ENCODE results near the gene PBX1. TPM values are rescaled to one million over a fixed set of nuclear protein-coding genes. Genes with fewer than 3 reads are reported as not detected.

The PBX1 gene
- total and polyA plus RNA-seq, 2 experiments from 2014 or later: 9.7 to 38.8 TPM

DNA sequence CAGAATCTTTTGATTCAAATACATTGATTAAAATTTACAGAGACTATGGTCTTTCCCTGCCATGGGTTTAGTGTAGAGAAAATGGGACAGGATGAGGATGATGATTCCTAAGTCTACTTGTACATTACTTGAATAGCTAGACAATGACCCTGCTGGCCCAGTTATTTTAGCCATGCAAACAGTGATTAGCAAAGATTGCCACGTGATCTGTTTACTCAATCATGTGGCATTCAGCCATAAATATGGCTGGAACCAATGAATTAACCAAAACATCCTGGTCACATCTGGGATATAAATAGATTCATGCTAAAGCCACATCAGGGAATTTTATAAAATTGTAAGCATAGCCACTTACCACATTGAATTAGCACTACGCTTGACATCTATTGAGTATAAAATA is 167.3 kb downstream of the PBX1 start:
- 0 out of 2 replicates have a peak overlapping the region, but pooled peaks have one; percentile 21 for H3K9ac ChIP-seq
- DNase-seq: peak; percentile 94
- peaks cover 37% of the 10 kb centered on the region for H3F3A ChIP-seq (ENCODE audit: insufficient read depth)
- no peak overlapping the region for H2AFZ ChIP-seq
- no peaks in the 10 kb centered on the region; the same call in 1 of the 2 replicates for H3K9me2 ChIP-seq (ENCODE audit: insufficient read depth)
- TF ChIP-seq EZH2phosphoT487 (IDR thresholded peaks at IDR 0.05; ENCODE audit: insufficient read depth, low read depth) (no peak), EZH2 (IDR thresholded peaks at IDR 0.05; ENCODE audit: insufficient read depth, poor library complexity, severe bottlenecking) (no peak)
- no peaks in the 10 kb centered on the region for H3K36me3 ChIP-seq (ENCODE audit: low read depth)
- H3K27ac ChIP-seq: peak overlapping the region; percentile 85
- 23 to 24% methylated on average over 2 of the region's 2 CpGs for WGBS, 2 experiments (ENCODE audit: low coverage in 1 of 2, low lambda C conversion rate in 2 of 2, missing lambda C conversion rate in 2 of 2)
- 0 out of 2 replicates have a peak overlapping the region, but pooled peaks have one; percentile 17 for H3K4me3 ChIP-seq
- peak overlapping the region; percentile 51 for H3K4me2 ChIP-seq (ENCODE audit: unreplicated experiment)
- H3K27me3 ChIP-seq (replicated peaks; ENCODE audit: insufficient read depth): no peaks in the 10 kb centered on the region
- no peaks in the 10 kb centered on the region for H4K20me1 ChIP-seq (ENCODE audit: insufficient read depth)
- peaks cover 35% of the 10 kb centered on the region for H3K4me1 ChIP-seq (ENCODE audit: insufficient read depth)
- H3K9me3 ChIP-seq (ENCODE audit: low read depth): no peaks in the 10 kb centered on the region
- in situ Hi-C loops (cut with MboI): no loop called here
- peaks cover 67% of the 10 kb centered on the region for H3K79me2 ChIP-seq (ENCODE audit: insufficient read depth)

DNA sequence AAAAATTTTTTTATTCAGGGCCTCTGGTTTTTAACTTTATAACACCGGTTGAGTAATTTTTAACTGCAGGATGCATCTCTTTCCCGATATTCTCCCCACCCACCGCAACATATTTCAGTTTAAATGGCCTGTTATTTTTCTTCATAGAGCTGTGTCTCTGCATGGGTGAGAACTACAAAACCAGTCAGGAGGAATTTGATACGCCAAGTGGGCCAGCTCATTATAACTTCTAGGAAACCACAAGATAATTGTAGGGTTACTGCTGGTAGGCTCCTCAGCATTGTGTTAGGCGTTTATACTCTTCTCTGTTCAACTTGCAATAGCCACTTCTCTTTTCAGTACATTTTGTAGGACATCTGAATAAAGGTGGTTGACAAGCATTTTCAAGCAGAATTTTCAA is 169.7 kb downstream of the PBX1 start:
- 80% methylated on average over 5 of the region's 5 CpGs for WGBS, 2 experiments (ENCODE audit: low coverage in 1 of 2, low lambda C conversion rate in 2 of 2, missing lambda C conversion rate in 2 of 2)
- Histone ChIP-seq H3K9me3 (ENCODE audit: low read depth) (no peaks in the 10 kb centered on the region), H3K79me2 (ENCODE audit: insufficient read depth) (peaks cover 55% of the 10 kb centered on the region), H3K27ac (no peak overlapping the region), H3K27me3 (replicated peaks; ENCODE audit: insufficient read depth) (no peaks in the 10 kb centered on the region), H3K4me2 (ENCODE audit: unreplicated experiment) (no peak overlapping the region), H3K36me3 (ENCODE audit: low read depth) (no peaks in the 10 kb centered on the region), H3K4me1 (ENCODE audit: insufficient read depth) (peaks cover 45% of the 10 kb centered on the region), H3K9ac (no peak overlapping the region), H2AFZ (no peak overlapping the region), H4K20me1 (ENCODE audit: insufficient read depth) (no peaks in the 10 kb centered on the region), H3K9me2 (ENCODE audit: insufficient read depth) (no peaks in the 10 kb centered on the region), H3K4me3 (no peak overlapping the region), H3F3A (ENCODE audit: insufficient read depth) (peaks cover 46% of the 10 kb centered on the region)
- in situ Hi-C loops (cut with MboI): no loop called here
- DNase-seq: no peak
- TF ChIP-seq EZH2phosphoT487 (IDR thresholded peaks at IDR 0.05; ENCODE audit: insufficient read depth, low read depth) (no peak), EZH2 (IDR thresholded peaks at IDR 0.05; ENCODE audit: insufficient read depth, poor library complexity, severe bottlenecking) (no peak)

DNA sequence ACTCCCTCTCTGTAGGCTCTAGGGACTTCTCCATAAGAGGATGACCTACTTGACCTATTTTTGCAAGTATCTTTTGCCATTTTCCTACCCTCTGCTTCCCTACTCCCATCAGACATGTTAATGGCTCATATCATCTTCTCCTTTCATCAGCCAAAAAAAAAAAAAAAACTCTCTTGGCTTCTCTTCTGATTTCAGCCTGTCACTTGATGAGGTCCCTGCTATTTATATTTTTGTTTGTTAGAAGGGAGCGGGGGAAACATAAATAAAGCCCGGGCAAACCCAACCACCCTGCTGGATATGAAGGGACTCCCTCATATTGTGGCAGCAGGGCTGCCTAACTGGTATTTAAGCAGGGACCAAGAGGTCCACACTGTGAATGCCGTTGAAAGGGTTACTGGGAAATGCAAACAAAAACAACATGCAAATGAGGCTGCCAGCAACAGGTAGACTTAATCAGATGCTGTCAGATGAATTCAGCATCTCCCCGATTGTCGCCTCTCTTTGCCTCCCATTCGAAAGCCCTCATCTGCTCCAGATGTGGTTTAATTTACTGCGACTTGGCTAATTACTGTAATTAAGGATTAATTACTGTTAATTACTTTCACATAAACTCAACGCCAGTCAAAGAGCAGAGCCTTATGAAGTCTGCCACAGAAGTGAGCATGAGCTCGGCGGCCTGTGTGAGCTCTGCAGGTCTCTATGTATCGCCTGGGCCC is 172.3 kb downstream of the PBX1 start:
- no peak overlapping the region for H2AFZ ChIP-seq
- H3K36me3 ChIP-seq (ENCODE audit: low read depth): no peaks in the 10 kb centered on the region
- no peak overlapping the region for H3K4me3 ChIP-seq
- no peak overlapping the region for H3K4me2 ChIP-seq (ENCODE audit: unreplicated experiment)
- DNase-seq: no peak
- H3K27me3 ChIP-seq (replicated peaks; ENCODE audit: insufficient read depth): no peaks in the 10 kb centered on the region
- H3K9ac ChIP-seq: no peak overlapping the region
- WGBS, 2 experiments (ENCODE audit: low coverage in 1 of 2, low lambda C conversion rate in 2 of 2, missing lambda C conversion rate in 2 of 2): 87 to 89% methylated on average over 11 of the region's 11 CpGs
- H3F3A ChIP-seq (ENCODE audit: insufficient read depth): peaks cover 42% of the 10 kb centered on the region
- no peak overlapping the region for H3K27ac ChIP-seq
- no peaks in the 10 kb centered on the region for H4K20me1 ChIP-seq (ENCODE audit: insufficient read depth)
- H3K79me2 ChIP-seq (ENCODE audit: insufficient read depth): peaks cover 59% of the 10 kb centered on the region
- no peaks in the 10 kb centered on the region for H3K9me3 ChIP-seq (ENCODE audit: low read depth)
- TF ChIP-seq EZH2phosphoT487 (IDR thresholded peaks at IDR 0.05; ENCODE audit: insufficient read depth, low read depth) (no peak), EZH2 (IDR thresholded peaks at IDR 0.05; ENCODE audit: insufficient read depth, poor library complexity, severe bottlenecking) (no peak)
- H3K9me2 ChIP-seq (ENCODE audit: insufficient read depth): no peaks in the 10 kb centered on the region
- H3K4me1 ChIP-seq (ENCODE audit: insufficient read depth): peaks cover 29% of the 10 kb centered on the region
- in situ Hi-C loops (cut with MboI): no loop called here

- peaks cover 28% of the 10 kb centered on the region for H3F3A ChIP-seq (ENCODE audit: insufficient read depth)
- no peak overlapping the region for H2AFZ ChIP-seq
- DNase-seq: peak; percentile 89
- H3K27ac ChIP-seq: no peak overlapping the region
- H3K27me3 ChIP-seq (replicated peaks; ENCODE audit: insufficient read depth): no peaks in the 10 kb centered on the region
- H3K9me2 ChIP-seq (ENCODE audit: insufficient read depth): no peaks in the 10 kb centered on the region
- no peaks in the 10 kb centered on the region for H4K20me1 ChIP-seq (ENCODE audit: insufficient read depth)
- H3K79me2 ChIP-seq (ENCODE audit: insufficient read depth): peaks cover 55% of the 10 kb centered on the region
- no peak overlapping the region for H3K4me3 ChIP-seq
- H3K9me3 ChIP-seq (ENCODE audit: low read depth): no peaks in the 10 kb centered on the region
- H3K4me1 ChIP-seq (ENCODE audit: insufficient read depth): peaks cover 18% of the 10 kb centered on the region
- peak overlapping the region; percentile 48 for H3K4me2 ChIP-seq (ENCODE audit: unreplicated experiment)
- no peak for TF ChIP-seq EZH2 (IDR thresholded peaks at IDR 0.05; ENCODE audit: insufficient read depth, poor library complexity, severe bottlenecking)
- TF ChIP-seq EZH2phosphoT487 (IDR thresholded peaks at IDR 0.05; ENCODE audit: insufficient read depth, low read depth): no peak
- whole genome bisulfite sequencing, 2 experiments (ENCODE audit: low coverage in 1 of 2, low lambda C conversion rate in 2 of 2, missing lambda C conversion rate in 2 of 2): 31 to 33% methylated on average over 3 of the region's 3 CpGs
- H3K9ac ChIP-seq: no peak overlapping the region
- in situ Hi-C loops (cut with MboI): no loop called here
- no peaks in the 10 kb centered on the region for H3K36me3 ChIP-seq (ENCODE audit: low read depth)
Measured at GRCh38 chr1:164733070-164733469, 174.1 kb downstream of the PBX1 start.
